ENCODE measurements around the gene UNC5CL.

- TF ChIP-seq POLR2A (IDR thresholded peaks at IDR 0.05) (no peak), CTCF (IDR thresholded peaks at IDR 0.05) (no peak), POLR2AphosphoS5 (IDR thresholded peaks at IDR 0.05) (no peak)
These were observed 17.9 kb upstream of the UNC5CL start for GRCh38 chr6:41056768-41057490.

All from upper lobe of left lung (tissue), 4 donors.